Heart right ventricle (tissue), 16 donors: ENCODE data around the gene CDAN1. TPM values are rescaled to one million over a fixed set of nuclear protein-coding genes. Genes with fewer than 3 reads are reported as not detected.
"Not testable (repeated sequence)": the region's sequence is repeated elsewhere in the genome, so short reads cannot be mapped to it uniquely, and the experiment has no call there.

Source experiments
- ATAC-seq, 8 donors: fragments of 200-7000 bp; cut with Tn5 transposase; one replicate each; pipeline ENCODE4 v1.9.1; 2020; ENCODE audit warnings: mild to moderate bottlenecking in 8 of 8, moderate library complexity in 8 of 8, moderate number of reproducible peaks in 1 of 8
- DNase-seq, 2 donors: peaks; one replicate each; pipeline ENCODE4 v3.0.0-alpha.2; 2020
- H3K27ac ChIP-seq, 10 donors: fragments of 200-600 bp; sonication (generic) in 2 of 10; one replicate each; pipeline versions ENCODE4 v1.5.0 to v1.8.0; 2020 to 2022; ENCODE audit warnings: mild to moderate bottlenecking in 3 of 10
- H3K27me3 ChIP-seq, 7 donors: fragments of 200-600 bp; one replicate each; pipeline ENCODE4 v1.8.0; 2021 to 2022; ENCODE audit warnings: mild to moderate bottlenecking in 2 of 7
- H3K36me3 ChIP-seq, 9 donors: fragments of 200-600 bp; sonication (generic) in 1 of 9; one replicate each; pipeline versions ENCODE4 v1.5.0 to v1.8.0; 2020 to 2022; ENCODE audit warnings: mild to moderate bottlenecking in 2 of 9
- H3K4me1 ChIP-seq, 9 donors: fragments of 200-600 bp; sonication (generic) in 1 of 9; one replicate each; pipeline versions ENCODE4 v1.5.0 to v1.8.0; 2020 to 2022; ENCODE audit warnings: mild to moderate bottlenecking in 4 of 9
- H3K4me3 ChIP-seq, 10 donors: fragments of 200-600 bp; sonication (generic) in 2 of 10; one replicate each; pipeline versions ENCODE4 v1.5.0 to v1.8.0; 2020 to 2022; ENCODE audit warnings: mild to moderate bottlenecking in 7 of 10, moderate library complexity in 2 of 10
- H3K9me3 ChIP-seq, 11 donors: fragments of 200-600 bp in 10 of 11; sonication (generic) in 2 of 11; one replicate each; pipeline versions ENCODE4 v1.5.0 to v1.8.0; 2013 to 2022; ENCODE audit warnings: mild to moderate bottlenecking in 2 of 11, control low read depth in 1 of 11, moderate library complexity in 1 of 11
- CTCF ChIP-seq, 9 donors: fragments of 200-600 bp; sonication (generic) in 2 of 9; IDR thresholded peaks; one replicate each; pipeline versions ENCODE4 v1.5.0 to v1.8.0; 2021 to 2022; ENCODE audit warnings: antibody characterized with exemption in 9 of 9, mild to moderate bottlenecking in 5 of 9, moderate library complexity in 1 of 9
- WGBS, 2 donors: extraction: QIAGEN DNeasy Blood & Tissue Kit; methylation state at CpG; one replicate each; pipeline ENCODE4 v1.1.7; 2013; ENCODE audit warnings: inconsistent platforms in 1 of 2; 5-methylcytosine and 5-hydroxymethylcytosine counted together
- intact Hi-C, 10 donors: fragments of 100-400 bp; cut with DNase I; formaldehyde crosslinking; loops; one replicate each; pipeline versions ENCODE4 v1.11.1 to v1.14.2; 2022
- polyA plus RNA-seq, 2 donors: library from polyadenylated mRNA; stranded (reverse); fragments of 200-250 nt; gene quantifications; one replicate each; pipeline ENCODE4 v1.2.3, GENCODE V29; 2013
- total RNA-seq, 10 donors: library from RNA; stranded (reverse); fragmentation: NEBNext Ultra II Directional in 3 of 10; extraction: Animal tissue kit (Norgen Biotek cat#: 25700) in 3 of 10; gene quantifications; one replicate each; pipeline versions ENCODE4 v1.2.1 to v1.2.4, GENCODE V29; 2021 to 2023
- donor health status: Arrhythmogenic right ventricular cardiomyopathy.
- donor health status: ischemic (EF 13 %, LVEDD 7.1; RV severe dilation, severe dysfunction).
- donor health status: healthy with polysubstance abuse.
- donor health status: DM: no; HTN: yes; CAD: no.
- donor health status: DM: no; HTN: no; CAD: no.
- donor health status: ischemic (EF 25% LVEDD 6.9; RV normal size, moderate dysfunction).
- donor health status: ischemic (EF 25% LVEDD 5.7; RV mildly dilated, moderate dysfunction).
- donor health status: healthy.
- donor health status: DM: yes; HTN: yes; CAD: no.
- donor health status: Ischemic cardiomyopathy.
- donor health status: ischemic (EF 35%, LVEDD 5.7; RV mildly dilated, moderate dysfunction).
- donor health status: nonischemic (EF 11% LVEDD 7.7; RV severe dilation, severe dysfunction).
- donor health status: DM: yes; HTN: yes; CAD: no.
- donor health status: PGD.
- donor health status: ischemic (EF 29% LVEDD 5.4; RV normal size, mild dysfunction).
- donor health status: nonischemic (EF 23%, LVEDD 6.1; RV moderate dilation, normal function).

Gene CDAN1
- total and polyA plus RNA-seq, 12 donors, result 4.4 to 13.8 (median 6.8) TPM

GRCh38 chr15:42686281-42686680 lies 50.6 kb downstream of the CDAN1 start:
- DNase-seq (no peak), ATAC-seq (no peak)
- no peak for TF ChIP-seq CTCF (IDR thresholded peaks at IDR 0.05)
- Histone ChIP-seq H3K4me3 (no peak overlapping the region), H3K36me3 (peaks cover 0 to 100% (median 31%) of the 10 kb centered on the region in 9 donors), H3K9me3 (no peaks in the 10 kb centered on the region), H3K27me3 (no peaks in the 10 kb centered on the region), H3K4me1 (no peaks in the 10 kb centered on the region), H3K27ac (no peak overlapping the region)
- intact Hi-C loops, result no loop called here
- WGBS, 2 donors, result 95 to 97% methylated on average over 8 of the region's 8 CpGs

GRCh38 chr15:42681119-42681518 lies 55.8 kb downstream of the CDAN1 start:
- Histone ChIP-seq H3K9me3 (no peaks in the 10 kb centered on the region), H3K4me1 (peaks cover 0 to 23% (median 10%) of the 10 kb centered on the region in 9 donors), H3K36me3 (peaks cover 0 to 100% (median 31%) of the 10 kb centered on the region in 9 donors), H3K4me3 (no peak overlapping the region), H3K27me3 (no peaks in the 10 kb centered on the region), H3K27ac (no peak overlapping the region)
- WGBS, 2 donors, result 66 to 71% methylated on average over 6 of the region's 6 CpGs
- no peak for TF ChIP-seq CTCF (IDR thresholded peaks at IDR 0.05)
- ATAC-seq, result peak in 4 of 8 donors; percentile 28 to 34 (median 30)
- intact Hi-C loops, result no loop called here
- no peak for DNase-seq

GRCh38 chr15:42680142-42680482 lies 56.8 kb downstream of the CDAN1 start:
- H3K9me3 ChIP-seq, H3K27me3 ChIP-seq, H3K27ac ChIP-seq, ATAC-seq, DNase-seq, H3K4me3 ChIP-seq, intact Hi-C loops: not testable (repeated sequence)
- Histone ChIP-seq H3K36me3 (peaks cover 0 to 100% (median 40%) of the 10 kb centered on the region in 9 donors), H3K4me1 (peaks cover 0 to 23% (median 10%) of the 10 kb centered on the region in 9 donors)
- 94 to 95% methylated on average over 5 of the region's 5 CpGs for WGBS, 2 donors

GRCh38 chr15:42679285-42680141 lies 57.4 kb downstream of the CDAN1 start:
- DNase-seq (peak in 1 of 2 donors; percentile 20), ATAC-seq (peak in 6 of 8 donors; percentile 63 to 86 (median 82))
- H3K27me3 ChIP-seq, result no peaks in the 10 kb centered on the region
- no peak for TF ChIP-seq CTCF (IDR thresholded peaks at IDR 0.05)
- no peak overlapping the region for H3K27ac ChIP-seq
- H3K4me3 ChIP-seq, result no peak overlapping the region
- peaks cover 0 to 23% (median 10%) of the 10 kb centered on the region in 9 donors for H3K4me1 ChIP-seq
- H3K9me3 ChIP-seq, result no peaks in the 10 kb centered on the region
- WGBS, 2 donors, result 91 to 92% methylated on average over 7 of the region's 7 CpGs
- intact Hi-C loops, result no loop called here
- H3K36me3 ChIP-seq, result peaks cover 0 to 100% (median 46%) of the 10 kb centered on the region in 9 donors

- intact Hi-C loops, result no loop called here
These were observed 61.9 kb downstream of the CDAN1 start for GRCh38 chr15:42675021-42675420.

More at GRCh38 chr15:42675021-42675420, 61.9 kb downstream of the CDAN1 start:
- H3K36me3 ChIP-seq, result peaks cover 0 to 100% (median 35%) of the 10 kb centered on the region in 9 donors
- no peak overlapping the region for H3K27ac ChIP-seq
- 98 to 100% methylated on average over 1 of the region's 1 CpG for WGBS, 2 donors
- H3K27me3 ChIP-seq, result no peaks in the 10 kb centered on the region
- H3K4me3 ChIP-seq, result no peak overlapping the region
- ATAC-seq (no peak), DNase-seq (no peak)
- peaks cover 0 to 18% (median 8%) of the 10 kb centered on the region in 9 donors for H3K4me1 ChIP-seq
- TF ChIP-seq CTCF (IDR thresholded peaks at IDR 0.05), result no peak
- H3K9me3 ChIP-seq, result no peaks in the 10 kb centered on the region
